Testis (tissue), 2 donors: Measurements from ENCODE around the gene MAP4.

Experiments
- CTCF ChIP-seq, 3 experiments: fragments of 450-650 bp in 2 of 3; fragments of 200-600 bp in 1 of 3; sonication (generic) in 1 of 3; IDR thresholded peaks; one replicate each; pipeline ENCODE4 v1.5.1; 2016 to 2019; ENCODE audit warnings: antibody characterized with exemption in 3 of 3, mild to moderate bottlenecking in 2 of 3, moderate library complexity in 1 of 3
- POLR2A ChIP-seq: fragments of 450-650 bp; IDR thresholded peaks from one replicate; pipeline ENCODE4 v1.6.1; 2017; ENCODE audit warnings: antibody characterized with exemption, mild to moderate bottlenecking, moderate library complexity

GRCh38 chr3:48058091-48058490, 41.9 kb upstream of the MAP4 start:
- TF ChIP-seq CTCF (IDR thresholded peaks at IDR 0.05) (no peak), POLR2A (no peak)
